HCEC 1CT (cell line): ENCODE data around the gene GET3.

ENCODE experiments used
- DNase-seq: peaks from one replicate; pipeline ENCODE4 v3.0.0-alpha.2; 2017

GET3 gene

DNA sequence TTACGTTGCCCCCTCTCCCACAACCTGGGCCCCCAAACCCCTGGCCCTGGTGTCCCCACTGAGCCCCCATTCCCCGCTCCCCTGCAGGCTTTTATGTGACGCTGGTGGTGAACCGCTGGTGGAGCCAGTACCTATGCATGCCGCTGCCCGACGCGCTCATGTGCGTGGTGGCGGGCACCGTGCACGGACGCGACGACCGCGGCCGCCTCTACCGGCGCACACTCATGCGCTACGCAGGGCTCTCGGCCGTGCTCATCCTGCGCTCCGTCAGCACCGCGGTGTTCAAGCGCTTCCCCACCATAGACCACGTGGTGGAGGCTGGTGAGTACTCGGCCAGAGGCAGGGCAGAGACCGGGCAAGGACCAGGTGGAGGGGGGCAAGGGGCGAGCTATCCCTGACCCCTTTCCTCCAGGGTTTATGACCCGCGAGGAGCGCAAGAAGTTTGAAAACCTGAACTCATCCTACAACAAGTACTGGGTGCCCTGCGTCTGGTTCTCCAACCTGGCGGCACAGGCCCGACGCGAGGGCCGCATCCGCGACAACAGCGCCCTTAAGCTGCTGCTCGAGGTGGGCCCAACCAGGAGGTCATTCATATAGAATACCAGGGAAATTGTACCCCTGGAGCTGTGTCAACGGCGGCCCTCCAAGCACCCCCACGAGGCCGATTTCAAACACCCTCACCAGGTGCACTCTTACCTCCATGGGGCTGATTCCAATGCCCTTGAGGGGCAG, 17.3 kb downstream of the GET3 start:
- DNase-seq, result no peak

GRCh38 chr19:12756150-12756883, 19.0 kb downstream of the GET3 start:
- DNase-seq, result no peak

DNA sequence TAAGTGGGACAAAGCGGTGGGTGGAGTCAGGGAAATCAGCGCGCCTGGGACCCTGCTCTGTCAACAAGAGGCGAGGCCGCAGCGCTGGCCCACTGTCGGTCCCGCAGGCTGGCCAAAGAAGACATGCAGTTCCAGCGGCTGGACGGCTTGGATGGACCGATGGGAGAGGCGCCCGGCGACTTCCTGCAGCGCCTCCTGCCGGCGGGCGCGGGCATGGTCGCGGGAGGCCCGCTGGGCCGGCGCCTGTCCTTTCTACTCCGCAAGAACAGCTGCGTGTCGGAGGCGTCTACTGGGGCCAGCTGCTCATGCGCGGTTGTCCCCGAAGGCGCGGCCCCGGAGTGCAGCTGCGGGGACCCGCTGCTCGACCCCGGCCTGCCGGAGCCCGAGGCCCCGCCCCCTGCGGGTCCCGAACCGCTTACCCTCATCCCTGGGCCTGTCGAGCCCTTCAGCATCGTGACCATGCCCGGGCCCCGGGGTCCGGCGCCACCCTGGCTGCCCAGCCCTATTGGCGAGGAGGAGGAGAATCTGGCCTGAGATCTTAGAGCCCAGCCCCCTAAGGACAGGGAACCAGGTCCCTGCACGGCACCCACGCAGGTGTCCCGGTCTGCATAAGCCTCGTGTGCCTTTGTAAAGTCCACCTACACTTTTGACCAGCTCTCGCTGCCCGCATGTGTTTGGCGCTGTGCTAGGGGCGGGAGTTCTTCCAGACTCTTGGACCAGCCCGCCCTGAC, 20.4 kb downstream of the GET3 start:
- peak; percentile 74 for DNase-seq

DNA sequence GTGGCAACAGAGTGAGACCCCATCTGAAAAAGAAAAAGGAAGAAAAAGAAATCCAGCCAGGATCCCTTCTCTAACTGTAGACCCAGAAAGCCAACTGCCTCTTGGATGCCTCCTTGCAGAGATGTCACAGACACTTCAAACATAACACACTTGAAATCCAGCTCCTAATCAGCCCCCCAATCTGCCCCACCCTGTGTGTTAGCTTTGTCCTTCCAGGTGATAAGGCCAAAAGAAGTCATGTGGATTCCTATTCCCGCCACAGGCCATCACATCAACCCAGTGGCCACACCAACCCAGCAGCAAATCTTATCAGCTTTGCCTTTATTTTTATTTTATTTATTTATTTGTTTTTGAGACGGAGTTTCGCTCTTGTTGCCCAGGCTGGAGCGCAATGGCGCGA, 22.4 kb downstream of the GET3 start:
- DNase-seq, result no peak

DNA sequence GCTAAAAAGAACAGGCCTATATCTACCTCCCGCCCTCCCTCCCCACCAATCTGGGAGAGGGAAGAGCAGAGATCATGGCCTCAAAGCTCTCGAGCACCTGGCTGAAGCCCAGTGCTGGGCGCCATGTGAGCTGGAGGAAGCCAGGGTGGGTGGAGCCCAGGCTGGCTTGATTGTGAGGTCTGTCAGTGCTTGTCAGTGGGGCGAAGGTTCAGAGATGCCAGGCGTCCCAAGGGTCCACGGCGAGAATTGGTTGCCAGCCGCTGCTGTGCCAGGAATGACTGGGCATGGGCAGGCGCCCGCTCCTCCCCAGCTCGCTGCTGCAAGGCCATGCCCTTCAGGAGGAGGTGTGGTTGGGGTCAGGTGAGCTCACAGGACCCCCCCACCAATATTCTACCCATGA, 25.8 kb downstream of the GET3 start:
- no peak for DNase-seq

DNA sequence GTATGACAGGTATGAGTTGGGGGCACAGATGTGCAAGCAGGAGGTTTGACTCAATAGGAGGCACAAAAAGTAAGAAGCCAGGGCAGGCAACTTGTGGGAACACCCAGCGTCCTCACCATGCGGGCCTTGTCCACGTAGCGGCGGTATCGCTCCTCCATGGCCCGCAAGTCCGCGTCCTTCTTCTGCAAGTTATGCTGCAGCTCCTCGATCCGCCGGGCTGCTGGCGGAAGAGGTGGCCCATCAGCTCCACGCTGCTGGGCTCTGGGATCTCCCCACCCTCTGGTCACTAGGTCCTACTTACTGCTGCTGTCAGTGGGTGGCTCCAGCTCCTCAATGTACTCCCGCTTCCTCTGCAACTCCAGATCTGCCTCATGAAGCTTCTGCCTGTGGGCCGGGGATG, 27.4 kb downstream of the GET3 start:
- no peak for DNase-seq

GRCh38 chr19:12766051-12766521, 28.8 kb downstream of the GET3 start:
- peak; percentile 66 for DNase-seq

DNA sequence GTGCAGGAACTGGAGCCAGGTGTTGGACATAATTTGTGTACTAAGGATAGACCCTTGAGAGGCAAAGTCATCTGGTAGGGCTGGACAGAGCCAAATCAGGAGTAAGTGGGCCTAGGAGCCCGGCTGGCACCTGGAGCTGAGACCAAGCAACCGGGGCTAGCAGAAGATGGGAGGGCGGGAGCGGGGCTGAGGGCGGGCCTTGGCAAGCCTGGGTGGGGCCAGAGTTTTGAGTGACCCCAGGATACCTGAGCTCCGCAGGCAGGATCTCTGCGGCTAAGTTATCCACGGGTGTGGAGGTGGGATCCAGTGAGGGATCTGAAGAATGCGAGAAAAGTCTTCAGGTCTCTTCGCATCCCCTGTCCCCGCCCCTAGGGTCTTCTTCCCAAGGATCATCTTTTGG, 29.9 kb downstream of the GET3 start:
- DNase-seq, result no peak

GRCh38 chr19:12767666-12768065, 30.4 kb downstream of the GET3 start:
- no peak for DNase-seq

DNA sequence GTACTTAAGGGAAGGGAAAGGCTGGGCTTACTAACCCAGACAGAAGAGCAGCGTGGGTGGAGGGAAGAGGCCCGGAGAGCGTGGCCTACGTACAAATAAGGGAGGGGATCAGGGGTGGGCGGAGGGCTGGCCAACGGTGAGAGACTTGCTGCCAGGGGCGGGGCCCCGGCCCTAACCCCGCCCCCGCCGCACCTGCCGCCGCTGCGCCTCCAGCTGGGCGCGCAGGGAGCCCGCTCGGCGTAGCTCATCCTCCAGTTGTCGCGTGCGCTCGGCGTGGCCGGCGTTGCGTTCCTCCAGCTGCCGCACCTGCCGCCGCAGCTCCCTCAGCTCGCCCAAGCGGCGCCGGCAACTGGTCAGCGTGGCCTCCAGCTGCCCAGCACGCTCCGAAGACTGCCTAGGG, 32.4 kb downstream of the GET3 start:
- no peak for DNase-seq

DNA sequence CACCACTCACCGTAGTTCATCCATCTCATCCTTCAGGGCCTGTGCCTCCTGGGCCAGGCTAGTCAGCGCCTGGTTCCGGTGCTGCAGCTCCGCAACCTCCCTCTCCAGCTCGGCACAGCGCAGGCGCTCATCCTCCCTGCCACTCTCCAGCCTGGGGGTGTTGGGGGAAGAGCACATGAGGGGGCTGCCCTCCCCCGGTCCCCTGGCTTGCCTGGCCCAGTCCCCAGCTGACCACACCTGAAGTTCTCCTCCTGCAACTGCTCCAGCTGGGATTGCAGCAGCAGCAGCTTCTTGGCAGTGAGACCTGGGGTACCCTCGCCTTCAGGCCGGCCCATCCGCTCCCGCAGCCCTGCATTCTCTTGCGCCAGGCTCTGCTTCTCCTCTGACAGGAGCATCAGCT, 33.6 kb downstream of the GET3 start:
- DNase-seq, result no peak

- no peak for DNase-seq
Observed at GRCh38 chr19:12772323-12772722, 35.0 kb downstream of the GET3 start.

DNA sequence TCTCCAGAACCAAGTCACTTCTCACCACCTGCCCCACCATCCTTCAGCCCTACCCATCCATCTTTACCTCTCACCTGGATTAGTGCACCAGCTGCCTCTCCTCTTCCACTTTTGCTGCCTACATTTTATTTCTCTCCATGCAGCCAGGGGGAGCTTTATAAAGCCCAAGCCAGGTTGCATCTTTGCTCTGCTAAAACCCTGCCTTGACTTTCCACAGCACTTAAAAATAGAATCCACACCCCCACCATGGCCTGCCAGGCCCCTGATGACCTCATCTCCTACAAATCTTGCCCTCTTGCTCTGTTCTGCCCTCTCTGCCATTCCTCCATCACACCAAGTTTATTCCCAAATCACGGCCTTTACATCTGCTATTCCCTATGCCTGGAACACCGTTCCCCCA, 36.3 kb downstream of the GET3 start:
- DNase-seq, result peak; percentile 34

GRCh38 chr19:12774588-12775555, 37.6 kb downstream of the GET3 start, which contains the start of gene HOOK2:
HOOK2 (minus strand) TSS chr19:12775552; CDS start chr19:12775449, 103 bp downstream.
- no peak for DNase-seq

DNA sequence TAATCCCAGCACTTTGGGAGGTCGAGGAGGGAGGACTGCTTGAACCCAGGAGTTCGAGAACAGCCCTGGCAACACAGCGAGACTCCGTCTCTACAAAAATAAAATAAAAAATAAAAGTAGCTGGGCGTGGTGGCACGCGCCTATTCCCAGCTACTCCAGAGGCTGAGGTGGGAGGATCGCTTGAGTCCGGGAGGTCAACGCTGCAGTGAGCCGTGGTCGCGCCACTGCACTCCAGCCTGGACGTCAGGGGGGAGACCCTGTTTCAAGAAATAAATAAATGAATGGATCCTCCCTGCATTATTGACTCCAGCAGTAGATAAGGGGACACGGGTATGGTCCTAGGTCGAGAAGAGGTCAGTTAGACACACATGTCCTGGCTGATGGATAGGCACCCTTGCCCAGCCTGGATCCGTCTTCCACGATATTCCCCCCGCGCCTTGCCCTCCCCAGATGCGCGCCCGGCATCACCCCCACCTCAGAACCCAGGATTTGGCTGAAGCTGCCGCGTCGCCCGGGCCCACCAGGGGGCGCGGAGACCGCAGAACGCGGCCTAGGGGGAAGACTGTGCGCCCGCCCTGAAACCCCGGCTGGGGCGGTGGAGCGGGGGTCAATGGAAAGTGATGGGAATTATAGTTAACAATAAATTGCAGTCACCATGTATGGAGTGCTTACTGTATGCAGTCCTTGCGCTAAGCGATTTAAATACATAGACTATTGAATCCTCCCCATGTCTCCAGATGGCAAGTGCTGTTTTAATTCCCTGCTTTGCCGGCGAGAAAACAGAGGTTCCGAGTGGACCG, 40.1 kb downstream of the GET3 start:
- peak; percentile 68 for DNase-seq

DNA sequence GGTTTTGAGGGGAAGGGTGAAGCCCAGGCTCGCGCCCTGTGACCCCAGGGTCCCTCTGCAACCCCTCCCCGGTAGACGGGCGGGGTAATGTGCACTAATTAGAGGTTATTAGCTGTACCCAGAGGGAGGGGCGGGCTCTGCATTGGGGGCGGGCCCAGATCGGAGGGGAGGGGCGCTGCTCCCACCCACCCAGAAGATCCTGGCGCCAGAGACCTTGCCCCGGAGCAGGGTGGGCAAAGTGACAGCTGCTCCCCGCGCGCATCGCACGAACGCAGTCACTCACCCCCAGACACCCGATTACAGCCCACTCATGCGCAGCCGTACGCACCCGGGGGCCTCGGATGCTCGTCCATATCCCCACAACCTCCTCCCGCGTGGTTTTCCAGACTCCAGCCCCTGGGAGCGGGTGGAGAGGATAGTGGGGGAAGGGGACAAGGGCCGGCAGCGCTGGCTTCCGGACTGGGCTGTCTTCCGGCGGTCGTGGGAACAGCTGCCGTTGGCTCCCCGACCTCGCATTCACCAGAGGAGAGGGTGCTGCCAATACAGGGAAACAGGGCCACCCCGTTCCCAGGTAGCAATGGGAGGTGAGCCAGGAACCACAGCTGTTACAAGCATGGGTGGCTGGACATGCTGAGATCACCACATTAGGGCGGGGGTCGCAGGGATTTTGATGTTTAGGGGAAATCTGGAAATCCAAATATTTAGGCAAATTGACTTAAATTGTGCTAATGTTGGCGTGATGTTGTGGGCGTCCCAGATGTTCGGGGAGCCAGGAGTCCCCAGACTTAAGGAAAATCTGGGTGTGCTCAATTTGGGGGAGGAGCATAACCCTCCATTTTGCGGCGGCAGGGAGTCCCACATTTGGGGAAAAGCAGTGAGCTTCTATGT, 41.0 kb downstream of the GET3 start:
- DNase-seq, result peak; percentile 69

- DNase-seq, result no peak
Observed at GRCh38 chr19:12778905-12779161, 41.5 kb downstream of the GET3 start.

- DNase-seq, result peak; percentile 71
Observed at GRCh38 chr19:12779162-12779993, 42.1 kb downstream of the GET3 start.

DNA sequence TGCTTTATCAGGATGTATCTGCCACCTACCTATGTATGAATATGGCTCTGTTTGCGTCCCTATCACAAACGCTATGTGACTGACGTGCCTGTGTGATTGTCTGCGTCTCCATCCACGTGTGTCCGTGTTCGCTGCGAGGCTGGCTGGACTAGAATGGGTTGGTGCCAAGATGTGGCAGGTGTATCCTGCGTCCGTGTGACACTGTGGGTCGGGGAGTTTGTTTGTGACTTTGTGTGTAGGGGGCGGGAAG, 44.8 kb downstream of the GET3 start:
- no peak for DNase-seq
